IMR-90 (cell line): ENCODE results near the gene NBPF11. TPM values are rescaled to one million over a fixed set of nuclear protein-coding genes. Genes with fewer than 3 reads are reported as not detected.

ENCODE experiments used
- ATAC-seq: fragments of 200-7000 bp; cut with Tn5 transposase; 2 replicates; pipeline ENCODE4 v1.9.1; 2020; ENCODE audit warnings: low read depth, mild to moderate bottlenecking, moderate library complexity
- BruUV-seq: library from RNA; stranded (reverse); fragments of 400-500 nt; replicated peaks from 2 replicates; lab custom pipeline; 2021; lab: Mats Ljungman, UMichigan
- CTCF ChIA-PET: fragments of 300-600 bp; formaldehyde crosslinking; extraction: SDS; loops from one replicate; lab custom pipeline; 2021; ENCODE audit warnings: antibody characterized with exemption; lab: Yijun Ruan, JAX
- POLR2A ChIA-PET: fragments of 300-600 bp; sonication (Branson Sonifier 250); formaldehyde crosslinking; loops from one replicate; lab custom pipeline; 2022; ENCODE audit warnings: antibody characterized with exemption; ENCODE audit not compliant: unreplicated experiment; lab: Charles Lee
- DNase-seq: peaks from one replicate; pipeline ENCODE4 v3.0.0; 2013
- H2AFZ ChIP-seq: replicated peaks from 2 replicates; pipeline ENCODE3; 2013; ENCODE audit warnings: low read length, mild to moderate bottlenecking; ENCODE audit not compliant: poor library complexity
- H2AK5ac ChIP-seq: 2 replicates; pipeline ENCODE4 v1.6.1; 2013; ENCODE audit warnings: low read depth, low read length, inconsistent platforms
- H2AK9ac ChIP-seq: replicated peaks from 2 replicates; pipeline ENCODE3; 2013; ENCODE audit warnings: mild to moderate bottlenecking, low read depth, low read length, moderate library complexity; ENCODE audit not compliant: poor library complexity
- H2BK120ac ChIP-seq: 2 replicates; pipeline ENCODE4 v1.6.1; 2013; ENCODE audit warnings: low read depth, low read length, inconsistent platforms
- H2BK15ac ChIP-seq: 3 replicates; pipeline ENCODE4 v1.6.1; 2013; ENCODE audit warnings: low read depth, low read length, inconsistent platforms
- H2BK20ac ChIP-seq: 2 replicates; pipeline ENCODE4 v1.6.1; 2013; ENCODE audit warnings: low read depth, mild to moderate bottlenecking, inconsistent platforms, low read length, moderate library complexity
- H2BK5ac ChIP-seq: 2 replicates; pipeline ENCODE4 v1.6.1; 2013; ENCODE audit warnings: mild to moderate bottlenecking, low read depth, low read length, inconsistent platforms; ENCODE audit not compliant: poor library complexity, severe bottlenecking
- H3K14ac ChIP-seq: replicated peaks from 2 replicates; pipeline ENCODE4 v1.6.1; 2013; ENCODE audit warnings: low read depth, low read length, inconsistent platforms
- H3K18ac ChIP-seq: 2 replicates; pipeline ENCODE4 v1.6.1; 2013; ENCODE audit warnings: low read depth, low read length, control low read depth
- H3K23ac ChIP-seq: 2 replicates; pipeline ENCODE4 v1.6.1; 2013; ENCODE audit warnings: low read depth, low read length, inconsistent platforms
- H3K27ac ChIP-seq: 2 replicates; pipeline ENCODE4 v1.5.1; 2013; ENCODE audit warnings: mild to moderate bottlenecking, control low read depth, low read length; ENCODE audit not compliant: insufficient read depth
- H3K27me3 ChIP-seq: 2 replicates; pipeline ENCODE4 v1.6.1; 2013; ENCODE audit warnings: low read length; ENCODE audit not compliant: control insufficient read depth, insufficient read depth
- H3K36me3 ChIP-seq: 2 replicates; pipeline ENCODE4 v1.6.1; 2013; ENCODE audit warnings: low read length, mixed read lengths; ENCODE audit not compliant: control insufficient read depth, insufficient read depth
- H3K4ac ChIP-seq: 2 replicates; pipeline ENCODE4 v1.6.1; 2013; ENCODE audit warnings: low read depth, low read length, inconsistent platforms
- H3K4me1 ChIP-seq: 2 replicates; pipeline ENCODE4 v1.6.1; 2013; ENCODE audit warnings: low read length, mixed read lengths; ENCODE audit not compliant: control insufficient read depth, insufficient read depth
- H3K4me2 ChIP-seq: 2 replicates; pipeline ENCODE4 v1.6.1; 2013; ENCODE audit warnings: low read depth, mild to moderate bottlenecking, control low read depth, low read length, moderate library complexity
- H3K4me3 ChIP-seq: 2 replicates; pipeline ENCODE4 v1.5.1; 2013; ENCODE audit warnings: low read depth, mild to moderate bottlenecking, control low read depth, low read length, moderate library complexity; ENCODE audit not compliant: insufficient read depth
- H3K56ac ChIP-seq: 2 replicates; pipeline ENCODE4 v1.6.1; 2013; ENCODE audit warnings: low read length, inconsistent platforms; ENCODE audit not compliant: insufficient read depth; ENCODE audit errors: extremely low read depth
- H3K79me1 ChIP-seq, 2 experiments: 2 replicates each; pipeline ENCODE4 v1.6.1; 2013; ENCODE audit warnings: low read length in 2 of 2, inconsistent platforms in 1 of 2, low read depth in 1 of 2
- H3K9ac ChIP-seq: 2 replicates; pipeline ENCODE4 v1.6.1; 2013; ENCODE audit warnings: low read depth, low read length, control low read depth
- H3K9me1 ChIP-seq: 2 replicates; pipeline ENCODE4 v1.6.1; 2013; ENCODE audit warnings: low read length, inconsistent platforms; ENCODE audit not compliant: insufficient read depth
- H3K9me3 ChIP-seq: 2 replicates; pipeline ENCODE4 v1.6.1; 2013; ENCODE audit warnings: low read length; ENCODE audit not compliant: control insufficient read depth, insufficient read depth
- H4K20me1 ChIP-seq: 2 replicates; pipeline ENCODE4 v1.6.1; 2013; ENCODE audit warnings: low read length, inconsistent platforms; ENCODE audit not compliant: insufficient read depth
- H4K5ac ChIP-seq: 2 replicates; pipeline ENCODE4 v1.6.1; 2013; ENCODE audit warnings: mild to moderate bottlenecking, low read depth, low read length, control low read depth
- H4K8ac ChIP-seq, 2 experiments: 2 replicates each; pipeline ENCODE4 v1.6.1; 2013; ENCODE audit warnings: low read depth in 2 of 2, low read length in 2 of 2, control low read depth in 1 of 2, inconsistent platforms in 1 of 2
- H4K91ac ChIP-seq: 2 replicates; pipeline ENCODE4 v1.6.1; 2013; ENCODE audit warnings: low read depth, low read length, inconsistent platforms; ENCODE audit not compliant: insufficient read depth
- BHLHE40 ChIP-seq: fragments of 150-350 bp; IDR thresholded peaks from 2 replicates; pipeline ENCODE4 v1.6.1; 2016; ENCODE audit warnings: mild to moderate bottlenecking, low read depth, low read length
- CEBPB ChIP-seq: IDR thresholded peaks from 2 replicates; pipeline ENCODE4 v1.6.1; 2012; ENCODE audit warnings: low read depth, low read length, improper control_type of control experiment
- CHD1 ChIP-seq: IDR thresholded peaks from 2 replicates; pipeline ENCODE4 v1.6.1; 2012; ENCODE audit warnings: low read depth, low read length, improper control_type of control experiment
- MAFK ChIP-seq: IDR thresholded peaks from 2 replicates; pipeline ENCODE4 v1.6.1; 2012; ENCODE audit warnings: low read depth, low read length, improper control_type of control experiment
- MAZ ChIP-seq: IDR thresholded peaks from 2 replicates; pipeline ENCODE4 v1.6.1; 2012; ENCODE audit warnings: low read depth, mild to moderate bottlenecking, low read length, improper control_type of control experiment, moderate library complexity, borderline replicate concordance
- MXI1 ChIP-seq: IDR thresholded peaks from 2 replicates; pipeline ENCODE4 v1.6.1; 2012; ENCODE audit warnings: low read depth, mild to moderate bottlenecking, low read length, moderate library complexity, borderline replicate concordance
- POLR2A ChIP-seq: IDR thresholded peaks from 2 replicates; pipeline ENCODE4 v1.6.1; 2012; ENCODE audit warnings: mild to moderate bottlenecking, low read depth, low read length
- USF2 ChIP-seq: fragments of 150-350 bp; IDR thresholded peaks from 2 replicates; pipeline ENCODE4 v1.6.1; 2017; ENCODE audit warnings: mild to moderate bottlenecking, antibody characterized with exemption, low read length, low read depth
- WGBS, 2 experiments: methylation state at CpG; one replicate each; pipeline versions ENCODE4 v1.1.5 to v1.1.7; 2013; ENCODE audit warnings: missing lambda C conversion rate in 2 of 2; ENCODE audit not compliant: insufficient read length in 1 of 2; ENCODE audit errors: extremely low coverage in 2 of 2; 5-methylcytosine and 5-hydroxymethylcytosine counted together
- dilution Hi-C: fragments of 300-500 bp; cut with HindIII; formaldehyde crosslinking; loops from one replicate; pipeline ENCODE4 v1.14.3; 2018; ENCODE audit warnings: low sequenced_read_pairs; ENCODE audit not compliant: unreplicated experiment
- in situ Hi-C: fragments of 300-500 bp; cut with MboI; formaldehyde crosslinking; loops from 3 replicates; pipeline ENCODE4 v1.14.3; 2019; ENCODE audit warnings: low sequenced_read_pairs, inconsistent platforms, mixed read lengths
- intact Hi-C: fragments of 100-400 bp; cut with micrococcal nuclease; formaldehyde crosslinking; loops from 2 replicates; pipeline ENCODE4 v1.10.0; 2022
- polyA plus RNA-seq, 3 experiments: library from polyadenylated mRNA; depleted of rRNA; stranded (reverse); fragments of >200 nt; gene quantifications; 2 replicates each; pipeline ENCODE4 v1.2.3, GENCODE V29; 2012; ENCODE audit warnings: low replicate concordance in 1 of 3
- total RNA-seq: library from RNA; depleted of rRNA; stranded (reverse); fragments of >200 nt; gene quantifications from 2 replicates; pipeline ENCODE4 v1.2.3, GENCODE V29; 2012

Gene NBPF11
- total and polyA plus RNA-seq, 2 of the 4 experiments (the other 2 are of a cell fraction): 2.7 to 6.5 TPM

- no peak overlapping the region for H3K4ac ChIP-seq
- ATAC-seq (no peak), DNase-seq (no peak)
- no peaks in the 10 kb centered on the region for H4K20me1 ChIP-seq
- no peak overlapping the region for H3K4me2 ChIP-seq
- ChIA-PET CTCF (no interaction called here), POLR2A (no interaction called here)
- no peak overlapping the region for H2AK9ac ChIP-seq
- no peak overlapping the region for H2BK20ac ChIP-seq
- H3K9ac ChIP-seq: no peak overlapping the region
- in situ Hi-C loops (no loop called here), dilution Hi-C loops (no loop called here), intact Hi-C loops (no loop called here)
- H2AK5ac ChIP-seq: no peak overlapping the region
- H4K8ac ChIP-seq: no peak overlapping the region
- no peaks in the 10 kb centered on the region for H3K36me3 ChIP-seq
- no peaks in the 10 kb centered on the region for H3K79me1 ChIP-seq
- H3K9me3 ChIP-seq: peaks cover 8% of the 10 kb centered on the region; the same call in 1 of the 2 replicates
- no peak overlapping the region for H4K91ac ChIP-seq
- H2BK120ac ChIP-seq: no peak overlapping the region
- no peaks in the 10 kb centered on the region for H3K9me1 ChIP-seq
- no peak overlapping the region for H2BK5ac ChIP-seq
- H3K27me3 ChIP-seq: peaks cover 34% of the 10 kb centered on the region
- WGBS, 2 experiments: 47% methylated on average over 11 of the region's 42 CpGs; no CpG with 5 or more reads in 1 of the 2 experiments
- no peak overlapping the region for H4K5ac ChIP-seq
- no TSS peak for BruUV-seq
- H3K27ac ChIP-seq: no peak overlapping the region
- no peaks in the 10 kb centered on the region for H3K4me1 ChIP-seq
- TF ChIP-seq MXI1: no peak
- no peak for TF ChIP-seq CEBPB
- TF ChIP-seq CHD1: no peak
- TF ChIP-seq USF2: no peak
- TF ChIP-seq BHLHE40: no peak
- no peak for TF ChIP-seq MAZ
- TF ChIP-seq MAFK: no peak
- no peak for TF ChIP-seq POLR2A
- H3K56ac ChIP-seq: no peak overlapping the region
- no peak overlapping the region for H2BK15ac ChIP-seq
- no peak overlapping the region for H3K18ac ChIP-seq
- H3K4me3 ChIP-seq: no peak overlapping the region
- no peak overlapping the region for H3K23ac ChIP-seq
- no peak overlapping the region for H3K14ac ChIP-seq
- no peak overlapping the region for H2AFZ ChIP-seq
Measured at GRCh38 chr1:148161053-148161901, 9.2 kb upstream of the NBPF11 start.
